Naive thymus-derived CD4-positive, alpha-beta T cell (primary cell): ENCODE results near the gene RBBP6. TPM values are rescaled to one million over a fixed set of nuclear protein-coding genes. Genes with fewer than 3 reads are reported as not detected.

ENCODE experiments used
- polyA plus RNA-seq, 2 donors: library from polyadenylated mRNA; unstranded; fragments of 300-500 nt; fragmentation: Illumina TruSeq; gene quantifications; one replicate each; pipeline ENCODE4 v1.2.3, GENCODE V29; 2021
- total RNA-seq, 6 experiments: library from RNA in 5 of 6; stranded (reverse) in 5 of 6; gene quantifications; 1 replicate in 5 of 6; 2 replicates in 1 of 6; pipeline ENCODE4 v1.2.3 and lab custom pipeline; 2021 to 2026

RBBP6 gene
- total and polyA plus RNA-seq, 7 experiments from 2014 or later = 17.0 to 137 (median 91.2) TPM

Other genes with a start within 250 kb of the RBBP6 start
- 100 to 1,000 TPM in 1 of 5 experiments, 10 to 100 TPM in 4; 46.9 to 110 (median 77.8) TPM for gene TNRC6A, start 190.1 kb downstream of the RBBP6 start, total RNA-seq
- 10 to 100 TPM; 13.4 to 19.8 TPM for gene TNRC6A, start 190.1 kb downstream of the RBBP6 start, polyA plus RNA-seq